NCI-H82 treated with DMSO at 0.1 percent for 48 hours (cell line): ENCODE measurements around the gene SUMO4.

ENCODE experiments used
- DNase-seq: peaks from one replicate; lab custom pipeline; 2025; ENCODE audit not compliant: unreplicated experiment; lab: John Stamatoyannopoulos, UW

The SUMO4 gene

GRCh38 chr6:149389509-149390297 lies 10.4 kb upstream of the SUMO4 start:
- DNase-seq = no peak

GRCh38 chr6:149392093-149392492 lies 8.0 kb upstream of the SUMO4 start:
- no peak for DNase-seq

GRCh38 chr6:149392535-149392934 lies 7.5 kb upstream of the SUMO4 start:
- no peak for DNase-seq

- no peak for DNase-seq
Measured at GRCh38 chr6:149393002-149393679, 6.9 kb upstream of the SUMO4 start.

- DNase-seq = no peak
Measured at GRCh38 chr6:149395185-149395584, 4.9 kb upstream of the SUMO4 start.

GRCh38 chr6:149397384-149397783 lies 2.7 kb upstream of the SUMO4 start:
- no peak for DNase-seq

GRCh38 chr6:149403534-149403933 lies 3.5 kb downstream of the SUMO4 start:
- DNase-seq = no peak

GRCh38 chr6:149405823-149406765 lies 6.0 kb downstream of the SUMO4 start:
- DNase-seq = no peak

- DNase-seq = no peak
Measured at GRCh38 chr6:149409617-149410016, 9.6 kb downstream of the SUMO4 start.

GRCh38 chr6:149410557-149410956 lies 10.5 kb downstream of the SUMO4 start:
- no peak for DNase-seq

GRCh38 chr6:149414009-149414408 lies 13.9 kb downstream of the SUMO4 start:
- DNase-seq = no peak

- DNase-seq = no peak
Measured at GRCh38 chr6:149414821-149415220, 14.8 kb downstream of the SUMO4 start.

- DNase-seq = no peak
Measured at GRCh38 chr6:149419696-149420404, 19.8 kb downstream of the SUMO4 start.

GRCh38 chr6:149421132-149421531 lies 21.1 kb downstream of the SUMO4 start:
- DNase-seq = no peak

- DNase-seq = no peak
Measured at GRCh38 chr6:149422581-149422980, 22.5 kb downstream of the SUMO4 start.

GRCh38 chr6:149423964-149424440 lies 23.9 kb downstream of the SUMO4 start:
- DNase-seq = no peak

GRCh38 chr6:149425224-149425623 lies 25.2 kb downstream of the SUMO4 start:
- no peak for DNase-seq

- no peak for DNase-seq
Measured at GRCh38 chr6:149425754-149426153, 25.7 kb downstream of the SUMO4 start.

- DNase-seq = no peak
Measured at GRCh38 chr6:149428606-149429005, 28.5 kb downstream of the SUMO4 start.

- DNase-seq = no peak
Measured at GRCh38 chr6:149429427-149430360, 29.6 kb downstream of the SUMO4 start.
